GM18498 (cell line): ENCODE data around the gene EXOC6.

Source experiments
- ATAC-seq: cut with Tn5 transposase; IDR thresholded peaks from one replicate; pipeline ENCODE4 v1.9.1; 2021; ENCODE audit warnings: mild to moderate bottlenecking, moderate library complexity; ENCODE audit not compliant: unreplicated experiment

Gene EXOC6

GRCh38 chr10:92848441-92849233, at the start of gene EXOC6:
Gene EXOC6, plus strand, starts transcription at chr10:92848520. Its CDS starts 14 bp downstream, at chr10:92848534.
- peak; percentile 88 for ATAC-seq

GRCh38 chr10:92799568-92799967, 48.8 kb upstream of the EXOC6 start:
- ATAC-seq = no peak

GRCh38 chr10:92800134-92800733, 48.1 kb upstream of the EXOC6 start:
- no peak for ATAC-seq

GRCh38 chr10:92801978-92802872, 46.1 kb upstream of the EXOC6 start:
- no peak for ATAC-seq

GRCh38 chr10:92809840-92810239, 38.5 kb upstream of the EXOC6 start:
- no peak for ATAC-seq

- no peak for ATAC-seq
Observed at GRCh38 chr10:92810934-92811532, 37.3 kb upstream of the EXOC6 start.

GRCh38 chr10:92811986-92812385, 36.3 kb upstream of the EXOC6 start:
- ATAC-seq = no peak

- ATAC-seq = no peak
Observed at GRCh38 chr10:92813979-92814378, 34.3 kb upstream of the EXOC6 start.

- no peak for ATAC-seq
Observed at GRCh38 chr10:92814790-92815189, 33.5 kb upstream of the EXOC6 start.

- ATAC-seq = no peak
Observed at GRCh38 chr10:92816091-92816531, 32.2 kb upstream of the EXOC6 start.

GRCh38 chr10:92822060-92822634, 26.2 kb upstream of the EXOC6 start:
- no peak for ATAC-seq

GRCh38 chr10:92822964-92823363, 25.4 kb upstream of the EXOC6 start:
- ATAC-seq = no peak

- no peak for ATAC-seq
Observed at GRCh38 chr10:92826061-92826460, 22.3 kb upstream of the EXOC6 start.

- no peak for ATAC-seq
Observed at GRCh38 chr10:92826504-92826903, 21.8 kb upstream of the EXOC6 start.

- ATAC-seq = no peak
Observed at GRCh38 chr10:92829042-92829785, 19.1 kb upstream of the EXOC6 start.

- no peak for ATAC-seq
Observed at GRCh38 chr10:92829786-92830377, 18.4 kb upstream of the EXOC6 start.

GRCh38 chr10:92830478-92831389, 17.6 kb upstream of the EXOC6 start:
- ATAC-seq = no peak

GRCh38 chr10:92832121-92832520, 16.2 kb upstream of the EXOC6 start:
- ATAC-seq = no peak
